SK-N-MC (cell line): ENCODE measurements around the gene UNC13C.

ENCODE experiments used
- DNase-seq: peaks from one replicate; pipeline ENCODE4 v3.0.0-alpha.2; 2011; ENCODE audit warnings: low read depth, low spot score
- H3K27ac ChIP-seq: fragments of 200-600 bp; sonication (generic); 2 replicates; pipeline ENCODE4 v1.5.1; 2016; ENCODE audit warnings: mixed run types
- H3K36me3 ChIP-seq: fragments of 200-600 bp; sonication (generic); 2 replicates; pipeline ENCODE4 v1.6.1; 2017; ENCODE audit warnings: antibody characterized with exemption, low read length, mixed read lengths; ENCODE audit not compliant: insufficient read depth
- H3K4me3 ChIP-seq: fragments of 200-600 bp; sonication (generic); 2 replicates; pipeline ENCODE4 v1.5.1; 2016
- H3K9ac ChIP-seq: fragments of 200-600 bp; sonication (generic); 2 replicates; pipeline ENCODE4 v1.8.0; 2017; ENCODE audit warnings: mixed run types, mixed read lengths; ENCODE audit not compliant: insufficient read length
- H3K9me3 ChIP-seq: fragments of 200-600 bp; sonication (generic); 2 replicates; pipeline ENCODE4 v1.6.1; 2017; ENCODE audit warnings: low read depth, mild to moderate bottlenecking, antibody characterized with exemption, low read length, moderate library complexity, mixed read lengths
- EZH2 ChIP-seq: fragments of 200-600 bp; sonication (generic); IDR thresholded peaks from one replicate; pipeline ENCODE4 v1.6.1; 2017; ENCODE audit warnings: antibody characterized with exemption
- FOXP2 ChIP-seq: optimal IDR thresholded peaks from 2 replicates; pipeline ENCODE3; 2011; ENCODE audit warnings: mild to moderate bottlenecking, moderate library complexity; ENCODE audit not compliant: insufficient read depth; ENCODE audit errors: extremely low read length, control extremely low read depth
- POLR2AphosphoS5 ChIP-seq: IDR thresholded peaks from 2 replicates; pipeline ENCODE4 v1.6.1; 2012; ENCODE audit warnings: mild to moderate bottlenecking, low read depth, low read length, borderline replicate concordance

Gene UNC13C

DNA sequence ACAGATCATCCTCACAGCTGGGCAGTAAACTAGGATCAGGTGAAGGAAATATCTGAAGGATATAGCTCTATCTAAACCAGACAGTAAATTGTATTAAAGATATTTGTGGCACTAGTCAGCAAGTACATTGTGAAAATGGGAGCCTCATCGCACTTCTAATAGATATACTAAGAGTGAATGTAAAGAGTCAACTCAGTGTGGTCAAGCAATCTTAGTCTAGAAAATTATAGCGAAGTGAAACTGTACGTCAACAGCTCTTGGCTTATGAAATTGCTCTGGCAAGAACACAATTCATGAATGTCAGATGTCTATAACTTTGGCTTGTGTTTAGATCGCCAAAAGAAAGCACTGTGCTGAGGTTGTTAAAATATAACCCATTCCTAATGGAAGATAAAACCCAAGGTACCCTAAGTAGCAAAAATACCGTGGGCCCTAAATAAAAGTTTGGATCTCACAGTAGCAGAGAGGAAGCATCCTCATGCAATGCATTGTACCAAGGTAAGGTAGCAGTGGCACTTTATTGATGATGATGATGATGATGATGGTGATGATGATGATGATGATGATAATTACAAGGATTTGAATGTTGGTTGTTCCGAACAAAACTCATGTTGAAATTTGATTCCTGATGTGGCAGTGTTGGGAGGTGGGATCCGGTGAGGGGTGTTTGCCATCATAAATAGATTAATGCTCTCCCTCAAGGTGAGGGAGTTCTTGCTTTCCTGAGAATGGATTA is 228.5 kb downstream of the UNC13C start:
- H3K36me3 ChIP-seq, result no peaks in the 10 kb centered on the region
- H3K9me3 ChIP-seq, result no peaks in the 10 kb centered on the region
- no peak overlapping the region for H3K4me3 ChIP-seq
- no peak for DNase-seq
- no peak overlapping the region for H3K9ac ChIP-seq
- no peak for TF ChIP-seq POLR2AphosphoS5
- no peak for TF ChIP-seq EZH2
- no peak for TF ChIP-seq FOXP2
- no peak overlapping the region for H3K27ac ChIP-seq

GRCh38 chr15:54208786-54209185 is 230.5 kb downstream of the UNC13C start:
- Histone ChIP-seq H3K9ac (no peak overlapping the region), H3K27ac (no peak overlapping the region), H3K36me3 (no peaks in the 10 kb centered on the region), H3K9me3 (no peaks in the 10 kb centered on the region), H3K4me3 (no peak overlapping the region)
- TF ChIP-seq EZH2, result no peak
- no peak for TF ChIP-seq POLR2AphosphoS5
- TF ChIP-seq FOXP2, result no peak
- DNase-seq, result no peak

- H3K4me3 ChIP-seq, result no peak overlapping the region
- DNase-seq, result no peak
- no peaks in the 10 kb centered on the region for H3K9me3 ChIP-seq
- H3K36me3 ChIP-seq, result no peaks in the 10 kb centered on the region
- H3K27ac ChIP-seq, result no peak overlapping the region
- TF ChIP-seq FOXP2 (no peak), POLR2AphosphoS5 (no peak), EZH2 (no peak)
- H3K9ac ChIP-seq, result no peak overlapping the region
Measured at GRCh38 chr15:54212635-54213034, 234.4 kb downstream of the UNC13C start.

DNA sequence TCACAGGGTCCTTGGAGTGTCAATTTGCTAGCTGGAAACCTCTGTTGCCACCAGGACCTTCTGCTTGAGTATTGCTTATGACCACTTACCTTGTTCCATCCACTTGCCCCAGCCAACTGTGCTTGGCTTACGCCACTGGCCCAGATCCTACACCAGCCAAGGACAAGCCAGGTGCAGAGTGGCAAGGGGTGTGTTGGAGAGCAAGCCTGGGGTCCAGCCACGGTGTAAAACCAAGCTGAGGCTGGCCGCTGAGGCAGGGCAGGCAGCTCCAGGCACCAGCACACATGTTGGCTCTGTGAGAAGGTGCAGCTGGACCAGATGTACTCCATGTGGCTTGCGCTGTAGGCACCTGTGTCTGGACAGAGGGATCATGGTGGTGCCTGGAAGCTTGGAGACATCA is 248.2 kb downstream of the UNC13C start:
- H3K9ac ChIP-seq, result no peak overlapping the region
- no peak for TF ChIP-seq FOXP2
- no peak for TF ChIP-seq EZH2
- no peak for TF ChIP-seq POLR2AphosphoS5
- H3K4me3 ChIP-seq, result no peak overlapping the region
- no peak overlapping the region for H3K27ac ChIP-seq
- no peaks in the 10 kb centered on the region for H3K36me3 ChIP-seq
- no peaks in the 10 kb centered on the region for H3K9me3 ChIP-seq
- DNase-seq, result no peak

DNA sequence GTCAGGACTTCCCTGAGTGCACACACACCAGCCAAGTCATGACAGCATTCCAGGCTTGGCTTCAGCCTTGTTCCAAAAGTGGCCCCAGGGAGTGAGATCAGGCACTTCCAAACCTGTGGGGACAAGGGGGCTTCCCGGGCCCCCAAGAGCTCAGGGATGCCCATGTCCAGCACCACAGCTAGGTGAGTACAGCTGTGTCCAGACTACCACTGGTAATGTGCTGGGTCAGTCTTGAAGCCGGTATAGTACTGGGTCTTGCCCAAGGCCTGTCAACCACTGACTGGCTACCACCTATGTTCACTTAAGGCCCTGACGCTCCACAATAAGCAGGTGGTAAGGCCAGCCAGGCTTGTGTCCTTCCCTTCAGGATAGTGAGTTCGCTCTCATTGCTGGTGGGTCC is 249.3 kb downstream of the UNC13C start:
- DNase-seq, result no peak
- H3K27ac ChIP-seq, result no peak overlapping the region
- no peak overlapping the region for H3K9ac ChIP-seq
- H3K9me3 ChIP-seq, result no peaks in the 10 kb centered on the region
- no peak for TF ChIP-seq EZH2
- no peak for TF ChIP-seq FOXP2
- TF ChIP-seq POLR2AphosphoS5, result no peak
- no peaks in the 10 kb centered on the region for H3K36me3 ChIP-seq
- H3K4me3 ChIP-seq, result no peak overlapping the region

DNA sequence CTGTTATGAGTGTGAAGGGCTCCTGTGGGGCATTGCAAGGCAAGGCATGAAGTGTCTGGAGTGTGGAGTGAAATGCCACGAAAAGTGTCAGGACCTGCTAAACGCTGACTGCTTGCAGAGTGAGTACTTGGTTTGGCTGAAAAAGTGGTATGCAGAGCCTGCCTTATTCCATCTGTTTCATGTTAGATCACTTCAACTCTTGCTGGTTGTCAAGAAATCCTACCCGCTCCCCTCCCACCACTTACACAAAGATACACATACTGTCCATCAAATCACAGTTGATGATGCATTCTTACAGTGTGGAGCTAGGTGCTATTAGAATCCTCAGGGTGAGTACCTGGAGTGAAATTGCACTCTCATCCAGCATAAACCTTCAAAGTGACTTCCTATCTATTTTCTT is 272.1 kb downstream of the UNC13C start:
- no peak overlapping the region for H3K9ac ChIP-seq
- H3K4me3 ChIP-seq, result no peak overlapping the region
- TF ChIP-seq EZH2, result no peak
- TF ChIP-seq POLR2AphosphoS5, result no peak
- no peak for TF ChIP-seq FOXP2
- no peak overlapping the region for H3K27ac ChIP-seq
- H3K9me3 ChIP-seq, result no peaks in the 10 kb centered on the region
- DNase-seq, result no peak
- H3K36me3 ChIP-seq, result no peaks in the 10 kb centered on the region

DNA sequence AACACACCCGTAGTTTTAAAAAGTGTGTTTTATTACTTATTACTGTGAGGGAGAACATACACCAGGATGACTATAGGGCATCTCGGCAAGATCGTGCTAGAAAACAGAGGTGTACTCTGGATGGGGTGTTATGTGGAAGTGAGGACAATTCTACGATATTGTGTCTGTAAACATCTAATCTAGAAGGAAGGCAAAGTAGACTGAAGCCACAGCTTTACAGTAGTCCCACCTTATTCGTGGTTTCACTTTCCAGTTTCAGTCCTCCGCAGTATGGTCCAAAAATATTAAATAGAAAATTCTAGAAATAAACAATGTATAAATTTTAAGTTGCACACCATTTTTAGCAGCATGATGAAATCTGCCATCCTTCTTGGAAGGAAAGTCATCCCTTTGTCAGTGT is 277.9 kb downstream of the UNC13C start:
- no peak overlapping the region for H3K27ac ChIP-seq
- H3K4me3 ChIP-seq, result no peak overlapping the region
- no peak for DNase-seq
- no peak overlapping the region for H3K9ac ChIP-seq
- no peaks in the 10 kb centered on the region for H3K9me3 ChIP-seq
- no peaks in the 10 kb centered on the region for H3K36me3 ChIP-seq
- no peak for TF ChIP-seq POLR2AphosphoS5
- no peak for TF ChIP-seq FOXP2

DNA sequence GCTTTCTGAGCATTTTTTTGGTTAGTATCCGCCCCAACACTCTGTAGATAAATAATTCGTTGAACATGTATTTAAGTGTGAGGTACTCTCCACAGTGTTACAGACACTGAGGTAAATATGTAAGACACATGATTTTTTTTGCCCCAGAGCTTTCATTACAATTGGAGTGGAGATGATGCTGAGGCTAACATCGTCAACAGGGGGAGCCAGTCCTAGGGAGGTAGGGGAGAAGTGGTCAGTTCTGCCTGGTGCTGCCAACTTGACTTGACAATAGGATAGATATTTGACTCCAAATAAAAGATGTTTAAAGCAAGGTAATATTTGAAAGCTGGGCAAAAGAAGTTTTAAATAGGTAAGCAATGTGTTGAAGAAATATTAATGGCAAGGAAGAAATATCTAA is 295.7 kb downstream of the UNC13C start:
- H3K9ac ChIP-seq, result no peak overlapping the region
- H3K36me3 ChIP-seq, result no peaks in the 10 kb centered on the region
- DNase-seq, result no peak
- H3K4me3 ChIP-seq, result no peak overlapping the region
- no peak overlapping the region for H3K27ac ChIP-seq
- no peaks in the 10 kb centered on the region for H3K9me3 ChIP-seq
- TF ChIP-seq EZH2 (no peak), FOXP2 (no peak), POLR2AphosphoS5 (no peak)

DNA sequence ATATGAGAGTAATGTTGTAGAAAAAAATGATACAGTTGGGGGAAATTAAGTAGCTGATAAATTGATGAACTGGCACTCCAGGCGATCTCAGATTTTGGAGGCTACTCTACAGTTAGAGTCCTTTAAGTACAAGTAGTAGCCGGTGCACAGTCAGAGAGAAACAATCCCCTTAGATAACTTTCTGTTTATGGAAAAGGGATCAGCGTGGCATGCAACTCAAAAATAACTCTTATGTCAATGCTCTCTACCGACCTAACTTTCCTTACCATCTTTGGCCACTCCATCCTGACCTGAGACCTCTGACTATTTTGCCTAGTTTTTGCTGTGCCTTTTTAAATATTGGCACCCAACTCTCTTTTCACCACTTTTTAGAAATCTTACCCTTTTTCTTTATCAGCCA is 299.6 kb downstream of the UNC13C start:
- DNase-seq, result no peak
- no peaks in the 10 kb centered on the region for H3K9me3 ChIP-seq
- no peak overlapping the region for H3K4me3 ChIP-seq
- TF ChIP-seq EZH2, result no peak
- TF ChIP-seq FOXP2, result no peak
- TF ChIP-seq POLR2AphosphoS5, result no peak
- H3K9ac ChIP-seq, result no peak overlapping the region
- no peak overlapping the region for H3K27ac ChIP-seq
- H3K36me3 ChIP-seq, result no peaks in the 10 kb centered on the region
